HG03378 (cell line): ENCODE data around the gene FTCD.

Source experiments
- ATAC-seq: cut with Tn5 transposase; IDR thresholded peaks from one replicate; pipeline ENCODE4 v1.9.1; 2021; ENCODE audit warnings: mild to moderate bottlenecking, moderate library complexity; ENCODE audit not compliant: unreplicated experiment

Gene FTCD

GRCh38 chr21:46095083-46095719, 60.2 kb downstream of the FTCD start:
- ATAC-seq = no peak

DNA sequence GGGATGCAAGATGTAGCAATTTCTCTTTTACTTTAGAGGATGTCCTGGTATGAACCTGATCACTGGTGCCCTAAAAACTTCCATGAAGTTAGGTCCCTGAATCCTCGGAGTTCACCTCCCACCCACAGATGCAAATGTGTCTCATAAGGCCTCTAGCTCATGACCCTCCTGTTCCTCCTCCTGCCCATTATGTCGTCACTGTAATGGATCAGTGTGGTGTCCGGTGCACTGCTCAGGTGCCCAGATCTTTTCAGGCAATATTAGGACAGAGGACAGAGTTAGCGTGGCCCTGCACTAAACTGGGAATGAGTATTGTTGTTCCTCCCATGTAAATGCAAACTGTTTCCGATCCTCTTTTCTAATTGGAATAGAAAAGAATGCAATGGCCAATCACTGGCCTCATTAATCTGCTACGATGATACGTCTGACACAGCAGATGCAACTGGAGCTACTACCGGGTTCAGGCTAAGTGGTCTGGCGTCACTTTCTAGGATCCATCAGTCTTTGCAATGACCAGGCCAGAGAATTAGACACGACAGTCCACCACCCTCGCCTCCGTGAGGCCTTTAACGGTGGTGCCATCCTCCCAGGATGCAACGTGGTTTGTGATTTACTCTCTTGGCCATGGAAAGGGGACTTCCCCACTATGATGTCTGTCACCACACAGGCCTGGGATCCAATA, 60.8 kb downstream of the FTCD start:
- ATAC-seq = no peak

DNA sequence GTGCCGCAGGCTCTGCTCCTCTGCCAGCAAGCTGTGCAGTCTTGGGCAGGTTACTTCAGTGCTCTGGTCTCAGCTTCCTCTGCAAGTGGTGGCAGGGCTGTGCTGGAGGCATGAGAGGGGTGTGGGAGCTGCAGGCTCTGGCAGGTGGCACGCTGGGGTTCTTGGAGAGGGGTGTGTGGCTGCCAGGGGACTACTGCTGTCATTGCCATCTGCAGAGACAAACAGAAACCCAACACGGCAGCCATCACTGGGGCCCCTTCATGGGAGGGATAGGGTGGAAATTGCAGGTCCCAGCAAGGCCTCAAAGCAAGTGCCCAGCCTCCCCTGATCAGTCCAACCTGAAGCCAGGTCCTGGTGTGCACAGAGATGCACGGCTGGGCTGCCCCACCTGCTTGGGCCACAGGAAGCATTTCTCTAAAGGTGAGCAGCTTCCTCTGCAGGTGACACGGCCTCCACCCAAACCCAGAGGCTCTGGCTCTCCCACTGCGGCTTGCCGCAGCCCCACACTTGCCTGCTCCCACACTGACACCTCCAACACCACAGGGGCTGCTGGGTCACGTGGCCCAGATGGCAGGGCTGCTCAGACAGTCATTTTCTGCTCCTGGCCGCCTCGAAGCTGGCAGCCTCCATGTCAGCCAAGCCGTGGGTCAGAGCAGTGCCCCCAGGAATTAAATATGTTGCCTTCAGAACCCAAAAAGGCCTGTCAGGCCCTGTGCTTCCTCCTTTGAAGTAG, 61.5 kb downstream of the FTCD start:
- no peak for ATAC-seq

DNA sequence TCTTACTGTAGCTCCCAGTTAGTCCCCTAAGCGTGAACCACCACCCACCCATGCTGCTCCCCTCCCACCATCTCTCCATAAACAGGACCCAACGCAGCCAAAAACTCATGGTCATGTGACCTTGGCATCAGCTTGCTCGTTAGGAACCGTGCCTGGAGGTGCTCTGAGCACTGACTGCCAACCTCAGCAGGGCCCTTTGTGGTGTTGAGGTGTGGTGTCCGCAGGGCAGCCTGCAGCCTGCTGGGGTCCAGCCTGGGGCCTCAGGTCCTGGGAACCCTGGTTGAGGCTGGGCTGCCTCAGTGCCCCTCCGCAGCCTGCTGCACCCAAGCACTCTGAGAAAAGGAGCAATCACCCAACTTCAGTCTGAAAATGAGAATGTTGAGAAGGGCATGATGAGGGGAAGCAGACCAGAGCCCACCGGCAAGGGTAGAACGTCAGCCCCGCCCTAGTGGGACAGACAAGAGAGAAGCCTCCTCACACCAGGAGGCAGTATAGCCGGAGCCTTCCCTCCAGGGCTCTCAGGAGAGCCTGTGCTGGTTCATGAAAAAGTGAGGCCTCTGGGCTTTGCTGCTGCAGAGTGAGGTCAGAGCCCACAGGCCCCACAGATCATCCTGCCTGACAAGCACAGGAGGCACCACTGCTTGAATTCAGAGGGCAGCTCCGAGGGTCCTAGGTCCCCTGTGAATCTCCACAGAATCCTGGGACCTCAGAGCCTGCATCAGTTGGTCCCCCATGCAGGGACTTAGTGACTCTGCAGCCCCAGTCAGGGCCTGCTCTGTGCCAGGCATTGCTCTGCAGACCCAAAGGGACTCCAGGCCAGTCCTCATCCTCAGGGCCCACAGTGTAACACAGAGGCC, 62.3 kb downstream of the FTCD start:
- no peak for ATAC-seq

- no peak for ATAC-seq
These were observed 63.2 kb downstream of the FTCD start for GRCh38 chr21:46092026-46092764.

DNA sequence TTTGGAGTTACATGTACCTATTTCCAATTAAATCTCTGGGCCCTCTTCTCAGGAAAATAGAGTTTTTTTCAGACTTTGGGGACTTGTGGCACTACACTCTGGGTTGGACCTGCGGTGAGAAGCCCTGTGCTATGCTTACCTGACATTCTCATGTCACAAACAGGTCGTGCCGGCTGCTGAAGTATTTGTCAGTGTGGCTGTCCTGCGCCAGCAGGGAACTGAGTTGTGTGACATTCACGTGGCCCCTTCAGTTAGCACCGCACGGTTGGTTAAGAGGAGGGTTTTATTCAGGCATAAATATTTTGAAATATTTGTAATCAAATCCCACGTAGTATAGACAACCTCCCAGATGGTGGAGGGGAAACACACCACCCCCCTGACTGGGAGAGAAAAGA, 63.8 kb downstream of the FTCD start:
- no peak for ATAC-seq

GRCh38 chr21:46091118-46091517, 64.3 kb downstream of the FTCD start:
- no peak for ATAC-seq

GRCh38 chr21:46089285-46089684, 66.1 kb downstream of the FTCD start:
- no peak for ATAC-seq

DNA sequence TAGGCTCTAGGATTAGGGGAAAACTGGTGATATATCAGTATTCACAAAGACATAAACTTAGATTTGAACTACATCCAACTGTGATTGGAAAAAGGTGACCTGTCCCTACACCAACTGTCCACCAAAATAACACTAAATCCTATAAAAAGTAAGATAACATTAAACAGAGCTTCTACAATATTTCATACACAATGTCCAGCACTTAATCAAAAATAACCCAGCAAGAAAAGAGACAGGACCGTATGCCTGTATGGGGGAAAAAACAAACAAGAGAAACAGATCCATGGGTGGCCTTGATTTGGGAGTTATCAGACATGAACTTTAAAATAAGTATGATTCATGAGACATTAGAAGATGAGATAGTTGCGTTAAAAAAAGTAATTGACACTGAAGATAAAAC, 67.2 kb downstream of the FTCD start:
- ATAC-seq = no peak

GRCh38 chr21:46087641-46088040, 67.7 kb downstream of the FTCD start:
- ATAC-seq = no peak
